ENCODE measurements around the gene CCDC93.

GRCh38 chr2:117945296-117945695, 68.6 kb downstream of the CCDC93 start:
- TF ChIP-seq, protein P1, sequence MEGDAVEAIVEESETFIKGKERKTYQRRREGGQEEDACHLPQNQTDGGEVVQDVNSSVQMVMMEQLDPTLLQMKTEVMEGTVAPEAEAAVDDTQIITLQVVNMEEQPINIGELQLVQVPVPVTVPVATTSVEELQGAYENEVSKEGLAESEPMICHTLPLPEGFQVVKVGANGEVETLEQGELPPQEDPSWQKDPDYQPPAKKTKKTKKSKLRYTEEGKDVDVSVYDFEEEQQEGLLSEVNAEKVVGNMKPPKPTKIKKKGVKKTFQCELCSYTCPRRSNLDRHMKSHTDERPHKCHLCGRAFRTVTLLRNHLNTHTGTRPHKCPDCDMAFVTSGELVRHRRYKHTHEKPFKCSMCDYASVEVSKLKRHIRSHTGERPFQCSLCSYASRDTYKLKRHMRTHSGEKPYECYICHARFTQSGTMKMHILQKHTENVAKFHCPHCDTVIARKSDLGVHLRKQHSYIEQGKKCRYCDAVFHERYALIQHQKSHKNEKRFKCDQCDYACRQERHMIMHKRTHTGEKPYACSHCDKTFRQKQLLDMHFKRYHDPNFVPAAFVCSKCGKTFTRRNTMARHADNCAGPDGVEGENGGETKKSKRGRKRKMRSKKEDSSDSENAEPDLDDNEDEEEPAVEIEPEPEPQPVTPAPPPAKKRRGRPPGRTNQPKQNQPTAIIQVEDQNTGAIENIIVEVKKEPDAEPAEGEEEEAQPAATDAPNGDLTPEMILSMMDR (IDR thresholded peaks at IDR 0.05): no peak
- no peak for TF ChIP-seq POLR2AphosphoS5 (IDR thresholded peaks at IDR 0.05)
- no peak for TF ChIP-seq POLR2A (IDR thresholded peaks at IDR 0.05)

Data from breast epithelium (tissue), 3 donors.